NCI-H1417 (cell line): ENCODE results near the gene AMBRA1.

ENCODE experiments used
- DNase-seq, 3 experiments: peaks; one replicate each; lab custom pipeline; 2025; lab: John Stamatoyannopoulos, UW

Gene AMBRA1

DNA sequence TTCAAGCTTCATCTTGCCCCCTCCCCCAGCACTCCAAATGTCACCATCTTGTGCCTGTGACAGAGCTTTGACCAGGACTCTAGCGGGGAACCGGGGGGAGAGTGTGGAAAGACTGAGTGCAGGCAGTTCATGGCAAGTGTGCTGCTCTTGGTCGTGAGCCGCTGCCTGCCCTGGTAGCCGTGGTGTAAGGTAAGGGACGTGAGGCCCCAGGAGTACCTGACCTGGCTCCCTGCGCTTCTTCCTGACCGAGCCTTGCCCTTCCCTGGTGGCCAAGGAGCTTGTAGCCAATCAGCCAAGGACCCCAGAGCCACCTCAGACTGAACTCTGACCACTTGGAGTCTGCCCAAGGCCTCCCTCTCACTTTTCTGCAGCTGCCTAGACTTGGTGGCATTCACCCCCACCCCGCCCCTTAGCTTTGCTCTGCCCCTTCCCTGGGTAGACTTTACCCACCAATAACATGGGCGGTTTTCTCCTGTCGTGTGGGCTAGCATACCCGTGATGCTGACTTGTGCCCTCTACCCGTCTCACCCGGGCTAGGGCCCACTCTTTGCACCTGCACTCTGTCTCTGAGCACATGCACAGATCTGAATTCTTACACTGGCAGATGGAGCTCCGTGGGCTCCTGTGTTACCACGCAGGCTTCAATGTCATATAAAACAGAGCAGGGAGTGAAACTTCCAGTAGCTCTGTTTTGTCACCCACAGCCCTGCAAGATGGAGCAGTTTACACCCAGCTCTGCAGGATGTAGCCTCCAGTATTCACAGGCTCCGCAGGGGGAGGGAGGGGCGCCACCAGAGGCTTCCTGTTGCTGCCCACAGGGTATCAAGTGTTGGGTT is 245.0 kb downstream of the AMBRA1 start:
- DNase-seq = peak in 1 of 3 experiments; percentile 21

DNA sequence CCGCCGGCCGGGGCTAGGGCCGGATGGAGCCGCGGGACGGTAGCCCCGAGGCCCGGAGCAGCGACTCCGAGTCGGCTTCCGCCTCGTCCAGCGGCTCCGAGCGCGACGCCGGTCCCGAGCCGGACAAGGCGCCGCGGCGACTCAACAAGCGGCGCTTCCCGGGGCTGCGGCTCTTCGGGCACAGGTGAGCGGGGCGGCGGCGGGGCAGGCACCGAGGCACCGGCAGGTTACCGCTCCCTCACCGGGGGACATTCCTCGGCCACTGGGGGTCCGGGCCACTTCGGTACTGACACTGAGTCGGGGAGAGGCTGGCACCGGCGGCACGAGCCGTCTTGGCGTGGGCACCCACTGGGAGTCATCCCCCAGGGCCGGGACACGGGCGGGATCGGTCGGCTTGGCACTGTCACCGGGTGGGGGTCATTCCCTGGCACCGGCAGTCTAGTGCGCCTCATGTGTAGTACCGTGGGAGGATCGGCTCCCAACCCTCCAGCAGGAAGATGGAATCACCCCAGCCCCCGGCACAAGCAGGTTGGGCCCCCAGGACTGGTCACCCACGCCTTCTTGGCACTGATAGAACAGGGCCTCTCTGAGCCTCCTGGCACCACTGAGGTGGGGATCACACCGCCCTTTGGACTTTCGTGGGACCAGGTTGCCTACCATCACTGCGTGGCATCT is 246.0 kb downstream of the AMBRA1 start:
- DNase-seq = peak in 2 of 3 experiments; percentile 41 to 57

DNA sequence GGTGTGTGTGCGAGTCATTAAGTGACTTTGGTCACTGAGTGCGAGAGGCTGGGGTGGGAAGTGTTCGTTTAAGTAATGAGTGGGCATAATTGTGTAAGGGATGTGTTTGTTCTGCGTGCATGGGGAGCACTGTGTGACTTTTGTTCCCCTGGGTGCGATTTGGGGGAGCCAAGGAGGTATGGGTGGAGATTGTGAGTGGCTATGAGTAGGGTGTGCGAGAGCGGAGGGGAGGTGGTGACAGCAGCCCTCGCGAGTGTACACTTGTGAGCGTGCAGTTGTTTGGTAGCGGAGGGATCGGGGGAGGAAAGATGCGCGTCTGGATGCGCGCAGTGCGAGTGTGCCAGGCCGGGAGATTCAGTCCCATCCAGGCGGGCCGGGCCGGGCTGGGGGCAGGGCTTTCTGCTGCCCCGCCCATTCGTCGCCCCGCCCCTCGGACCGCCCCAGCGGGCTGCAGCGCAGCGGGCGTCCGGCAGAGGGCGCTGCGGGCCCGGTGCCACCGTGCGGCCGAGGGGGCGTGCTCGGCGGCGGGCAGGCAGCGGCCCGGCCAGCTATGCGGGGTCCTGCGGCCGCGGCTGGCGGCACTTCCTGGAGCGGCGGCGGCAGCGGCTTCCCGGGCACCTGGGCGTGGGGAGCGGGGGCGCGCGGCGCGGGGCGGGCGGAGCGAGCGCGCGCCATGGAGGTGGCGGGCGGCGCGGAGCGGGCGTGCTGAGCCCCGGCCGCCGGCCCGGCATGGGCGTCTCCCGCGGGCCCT is 246.8 kb downstream of the AMBRA1 start, which contains the start of gene DGKZ:
TSS of gene DGKZ (plus strand) at position 578 of the 751 bp plus-strand sequence. CDS start 197 bp downstream, outside the sequence.
- peak; percentile 85 to 90 (median 87) for DNase-seq
